ENCODE data around the gene RANBP17. TPM values are rescaled to one million over a fixed set of nuclear protein-coding genes. Genes with fewer than 3 reads are reported as not detected.

The RANBP17 gene
- polyA plus RNA-seq, 1 of the 3 experiments (the other 2 are of a cell fraction) = 6.0 TPM

DNA sequence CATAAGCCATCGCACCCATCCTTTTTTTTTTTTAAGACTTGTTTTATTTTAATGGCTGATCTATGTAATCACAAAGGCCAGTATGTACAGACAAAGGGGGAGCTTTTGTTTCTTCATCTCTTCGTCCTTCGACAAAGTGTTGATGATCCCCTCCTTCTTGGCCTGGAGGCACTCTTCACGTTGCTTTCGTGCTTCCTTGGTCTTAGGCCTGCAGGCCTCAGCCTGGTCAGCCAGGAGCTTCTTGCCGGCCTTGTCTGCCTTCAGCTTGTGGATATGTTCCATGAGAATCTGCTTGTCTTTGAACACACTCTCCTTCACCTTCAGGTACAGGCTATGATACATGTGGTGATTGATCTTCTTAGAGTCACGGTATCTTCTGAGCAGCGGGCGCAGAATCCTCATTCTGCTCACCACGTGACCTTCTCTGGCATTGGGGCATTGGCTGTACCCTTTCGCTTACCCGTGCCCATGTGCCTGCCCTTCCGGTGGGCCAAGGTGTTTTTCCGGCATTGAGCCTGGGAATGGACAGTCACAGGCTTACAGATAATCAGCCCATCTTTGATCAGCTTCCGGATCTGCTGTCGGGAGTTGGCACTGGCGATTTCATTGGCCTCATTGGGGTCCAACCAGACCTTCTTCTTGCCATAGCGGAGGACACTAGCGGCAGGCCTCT, 483.3 kb downstream of the RANBP17 start:
- ChIA-PET POLR2A (no interaction called here), CTCF (interaction anchor here (0.8 to 2.3 kb wide), 7 partner anchors 12 to 601 kb away, joined by 4 to 14 read pairs (median 4); no protein-coding TSS in a partner anchor)
- H3K27ac ChIP-seq (ENCODE audit: low read depth in 2 of 2, low read length in 1 of 2) = no peak overlapping the region
- no peaks in the 10 kb centered on the region for H3K27me3 ChIP-seq (ENCODE audit: insufficient read depth)
- no peaks in the 10 kb centered on the region for H3K36me3 ChIP-seq (replicated peaks in 1 of 2; ENCODE audit: control insufficient read depth in 1 of 2, insufficient read depth in 2 of 2, low read length in 1 of 2)
- no peak for DNase-seq
- H3F3A ChIP-seq (replicated peaks; ENCODE audit: insufficient read depth) = no peaks in the 10 kb centered on the region
- no peak overlapping the region for H3K4me3 ChIP-seq (ENCODE audit: low read depth in 2 of 2, low read length in 1 of 2)
- H2AFZ ChIP-seq (ENCODE audit: low read depth) = no peak overlapping the region
- WGBS (ENCODE audit: low lambda C conversion rate) = 93% methylated on average over 19 of the region's 19 CpGs
- no peak overlapping the region for H3K9ac ChIP-seq
- no peaks in the 10 kb centered on the region for H3K9me3 ChIP-seq
- no peaks in the 10 kb centered on the region for H3K9me2 ChIP-seq
- TF ChIP-seq ZBTB33 (IDR thresholded peaks at IDR 0.05; ENCODE audit: borderline replicate concordance, low read depth) (no peak), FOSL2 (IDR thresholded peaks at IDR 0.05; ENCODE audit: borderline replicate concordance, low read depth) (no peak), TAF1 (IDR thresholded peaks at IDR 0.05; ENCODE audit: borderline replicate concordance, low read depth, low read length) (no peak), TEAD4 (IDR thresholded peaks at IDR 0.05; ENCODE audit: borderline replicate concordance, insufficient read depth) (no peak), RFX5 (IDR thresholded peaks at IDR 0.05; ENCODE audit: low read length) (no peak), FOXM1 (IDR thresholded peaks at IDR 0.05; ENCODE audit: low read depth) (no peak), CHD2 (IDR thresholded peaks at IDR 0.05; ENCODE audit: low read length, partially characterized antibody) (no peak), SIN3A (IDR thresholded peaks at IDR 0.05; ENCODE audit: borderline replicate concordance, low read depth, low read length) (no peak), IRF3 (IDR thresholded peaks at IDR 0.05; ENCODE audit: low read depth, low read length) (no peak), USF2 (IDR thresholded peaks at IDR 0.05; ENCODE audit: borderline replicate concordance, low read depth, low read length) (no peak), GABPA (IDR thresholded peaks at IDR 0.05; ENCODE audit: low read depth) (no peak), YY1 (IDR thresholded peaks at IDR 0.05; ENCODE audit: low read depth) (no peak), RCOR1 (IDR thresholded peaks at IDR 0.05; ENCODE audit: low read length) (no peak), FOXJ3 (CRISPR knock-in tag; IDR thresholded peaks at IDR 0.05) (no peak), MEF2A (IDR thresholded peaks at IDR 0.05; ENCODE audit: borderline replicate concordance, low read depth) (no peak), POLR2AphosphoS5 (IDR thresholded peaks at IDR 0.05; ENCODE audit: low read depth, low read length) (no peak), NRF1 (IDR thresholded peaks at IDR 0.05; ENCODE audit: low read depth, low read length) (no peak), USF1 (IDR thresholded peaks at IDR 0.05; ENCODE audit: borderline replicate concordance, low read depth) (no peak)
- H3K4me2 ChIP-seq = no peak overlapping the region
- H3K4me1 ChIP-seq (ENCODE audit: control insufficient read depth in 1 of 2, insufficient read depth in 2 of 2, low read depth in 1 of 2, low read length in 1 of 2) = peaks cover 0 to 2% of the 10 kb centered on the region in 2 experiments; a peak in 1 of 4 replicates
- H4K20me1 ChIP-seq (ENCODE audit: insufficient read depth) = no peaks in the 10 kb centered on the region
- H3K79me2 ChIP-seq (ENCODE audit: insufficient read depth) = no peaks in the 10 kb centered on the region

Small RNAs within 50 kb of the gene (small RNA-seq; reads per million reads assigned to genes)
- gene AC091980.1 = 0 reads per million in 7 experiments

Other genes with a start within 250 kb of the RANBP17 start
- 0.03 and 0.08 TPM in 2 replicates for gene GABRP, start 78.3 kb upstream of the RANBP17 start, polyA plus RNA-seq (2012; rRNA removed)

Data from SK-N-SH (cell line).